GM23338 (cell line): ENCODE results near the gene IGFLR1. TPM values are rescaled to one million over a fixed set of nuclear protein-coding genes. Genes with fewer than 3 reads are reported as not detected.
A peak's percentile ranks its signal among the peaks of the same experiment; 100 is the strongest.

Source experiments
- ATAC-seq: fragments of 200-7000 bp; cut with Tn5 transposase; 3 replicates; pipeline ENCODE4 v1.9.1; 2020
- DNase-seq: peaks from one replicate; pipeline ENCODE4 v3.0.0-alpha.2; 2015; ENCODE audit warnings: low spot score
- H2AFZ ChIP-seq: fragments of 200-600 bp; sonication (generic); 2 replicates; pipeline ENCODE4 v1.8.0; 2016; ENCODE audit warnings: antibody characterized with exemption, mild to moderate bottlenecking, moderate library complexity
- H3F3A ChIP-seq: fragments of 200-600 bp; sonication (generic); replicated peaks from 2 replicates; pipeline ENCODE4 v1.8.0; 2017; ENCODE audit warnings: antibody characterized with exemption, mixed run types, low read depth
- H3K27ac ChIP-seq: fragments of 200-600 bp; sonication (generic); 2 replicates; pipeline ENCODE4 v1.6.1; 2016; ENCODE audit warnings: low read depth
- H3K27me3 ChIP-seq: fragments of 200-600 bp; sonication (generic); 2 replicates; pipeline ENCODE4 v1.8.0; 2016; ENCODE audit warnings: mild to moderate bottlenecking, mixed run types, moderate library complexity; ENCODE audit not compliant: insufficient read depth
- H3K36me3 ChIP-seq: fragments of 200-600 bp; sonication (generic); 2 replicates; pipeline ENCODE4 v1.8.0; 2016; ENCODE audit warnings: mild to moderate bottlenecking; ENCODE audit not compliant: insufficient read depth
- H3K4me1 ChIP-seq: fragments of 200-600 bp; sonication (generic); 2 replicates; pipeline ENCODE4 v1.8.0; 2016; ENCODE audit warnings: mild to moderate bottlenecking, moderate library complexity; ENCODE audit not compliant: insufficient read depth
- H3K4me2 ChIP-seq: fragments of 200-600 bp; sonication (generic); 2 replicates; pipeline ENCODE4 v1.7.1; 2017; ENCODE audit warnings: mixed run types
- H3K4me3 ChIP-seq: fragments of 200-600 bp; sonication (generic); 2 replicates; pipeline ENCODE4 v1.6.1; 2016; ENCODE audit warnings: mixed run types
- H3K79me2 ChIP-seq: fragments of 200-600 bp; sonication (generic); replicated peaks from 2 replicates; pipeline ENCODE4 v1.8.0; 2017; ENCODE audit warnings: mild to moderate bottlenecking; ENCODE audit not compliant: insufficient read depth
- H3K9me2 ChIP-seq: fragments of 200-600 bp; sonication (generic); 2 replicates; pipeline ENCODE4 v1.8.0; 2017; ENCODE audit not compliant: insufficient read depth
- H4K20me1 ChIP-seq: fragments of 200-600 bp; sonication (generic); replicated peaks from 2 replicates; pipeline ENCODE4 v1.8.0; 2017; ENCODE audit warnings: mild to moderate bottlenecking; ENCODE audit not compliant: insufficient read depth
- H3K27ac Mint-ChIP-seq: 2 replicates; pipeline ENCODE4 v1.8.0; 2020; ENCODE audit warnings: inconsistent platforms, mild to moderate bottlenecking, moderate library complexity, mixed read lengths
- H3K27me3 Mint-ChIP-seq: 3 replicates; pipeline ENCODE4 v1.8.0; 2022; ENCODE audit warnings: low read depth, mild to moderate bottlenecking, moderate library complexity, mixed read lengths, inconsistent platforms; ENCODE audit not compliant: insufficient read depth, poor library complexity
- H3K36me3 Mint-ChIP-seq: 3 replicates; pipeline ENCODE4 v1.8.0; 2021; ENCODE audit warnings: low read depth, mild to moderate bottlenecking, inconsistent platforms, moderate library complexity, mixed read lengths
- H3K4me1 Mint-ChIP-seq: 3 replicates; pipeline ENCODE4 v1.8.0; 2020; ENCODE audit warnings: mild to moderate bottlenecking, inconsistent platforms, mixed read lengths
- H3K4me3 Mint-ChIP-seq: 3 replicates; pipeline ENCODE4 v1.8.0; 2021; ENCODE audit warnings: moderate library complexity, mild to moderate bottlenecking, inconsistent platforms, mixed read lengths
- H3K9me3 Mint-ChIP-seq: 3 replicates; pipeline ENCODE4 v1.8.0; 2020; ENCODE audit warnings: moderate library complexity, mild to moderate bottlenecking, inconsistent platforms, mixed read lengths
- CREB1 ChIP-seq: fragments of 250-450 bp; sonication (Bioruptor Pico); IDR thresholded peaks from 2 replicates; pipeline ENCODE4 v1.5.0; 2020; ENCODE audit warnings: low read depth, mild to moderate bottlenecking, moderate library complexity
- CTCF ChIP-seq, 2 experiments: fragments of 200-600 bp in 1 of 2; sonication (generic) in 1 of 2; conservative IDR thresholded peaks; 2 replicates each; pipeline versions ENCODE4 v1.5.1 to v1.6.1; 2016 to 2017; ENCODE audit warnings: antibody characterized with exemption in 2 of 2, low read depth in 2 of 2, mild to moderate bottlenecking in 2 of 2, moderate library complexity in 1 of 2
- ETS1 ChIP-seq: IDR thresholded peaks from 2 replicates; pipeline ENCODE4 v1.6.1; 2016; ENCODE audit warnings: antibody characterized with exemption
- EZH2 ChIP-seq: fragments of 200-600 bp; sonication (generic); IDR thresholded peaks from one replicate; pipeline ENCODE4 v1.8.0; 2017; ENCODE audit warnings: antibody characterized with exemption, mild to moderate bottlenecking, low read depth; ENCODE audit not compliant: unreplicated experiment
- EZH2phosphoT487 ChIP-seq: fragments of 200-600 bp; sonication (generic); IDR thresholded peaks from one replicate; pipeline ENCODE4 v1.8.1; 2018; ENCODE audit warnings: antibody characterized with exemption; ENCODE audit not compliant: unreplicated experiment
- JUNB ChIP-seq: IDR thresholded peaks from one replicate; pipeline ENCODE4 v1.6.1; 2016; ENCODE audit warnings: antibody characterized with exemption; ENCODE audit not compliant: unreplicated experiment
- NANOG ChIP-seq: IDR thresholded peaks from 2 replicates; pipeline ENCODE4 v1.6.1; 2016; ENCODE audit warnings: antibody characterized with exemption, borderline replicate concordance
- POLR2AphosphoS5 ChIP-seq: IDR thresholded peaks from 2 replicates; pipeline ENCODE4 v1.6.1; 2016; ENCODE audit warnings: antibody characterized with exemption, low read depth
- REST ChIP-seq: IDR thresholded peaks from one replicate; pipeline ENCODE4 v1.6.1; 2018; ENCODE audit warnings: antibody characterized with exemption; ENCODE audit not compliant: unreplicated experiment
- STAT1 ChIP-seq: IDR thresholded peaks from one replicate; pipeline ENCODE4 v1.6.1; 2016; ENCODE audit warnings: antibody characterized with exemption; ENCODE audit not compliant: unreplicated experiment
- ZNF114 ChIP-seq: fragments of 250-450 bp; sonication (Bioruptor Pico); IDR thresholded peaks from 2 replicates; pipeline ENCODE4 v1.5.0; 2020; ENCODE audit warnings: mild to moderate bottlenecking, moderate library complexity
- ZNF331 ChIP-seq: fragments of 250-450 bp; sonication (Bioruptor Pico); IDR thresholded peaks from 2 replicates; pipeline ENCODE4 v1.5.0; 2020; ENCODE audit warnings: low read depth, mild to moderate bottlenecking, moderate library complexity
- ZNF462 ChIP-seq: fragments of 250-450 bp; sonication (Bioruptor Pico); IDR thresholded peaks from 2 replicates; pipeline ENCODE4 v1.5.0; 2020; ENCODE audit warnings: mild to moderate bottlenecking, moderate library complexity
- polyA plus RNA-seq: library from polyadenylated mRNA; unstranded; fragments of >200 nt; fragmentation: Nextera tagmentation; extraction: Ambion mirVana; gene quantifications from 2 replicates; pipeline ENCODE4 v1.2.1, GENCODE V29; 2016
- total RNA-seq: library from RNA; depleted of rRNA; stranded (reverse); fragments of >200 nt; shearing (Covaris generic); gene quantifications from 2 replicates; pipeline ENCODE4 v1.2.3, GENCODE V29; 2014

Gene IGFLR1
- total and polyA plus RNA-seq, 2 experiments from 2014 or later: 14.4 to 17.8 TPM

- H2AFZ ChIP-seq: peak within 1 kb of the TSS; percentile 64
Measured at GRCh38 chr19:35745328-35746086, 3.3 kb upstream of the IGFLR1 start, which contains the start of the genes PSENEN and U2AF1L4. Gene PSENEN (plus strand): TSS chr19:35745651. CDS start chr19:35745931, 280 bp downstream. Gene U2AF1L4 (minus strand): TSS chr19:35745418. CDS start chr19:35745391, 27 bp downstream.

More at GRCh38 chr19:35745328-35746086, 3.3 kb upstream of the IGFLR1 start, which contains the start of the genes PSENEN and U2AF1L4:
- H3K9me2 ChIP-seq: no peaks in the 10 kb centered on the region
- no peaks in the 10 kb centered on the region for H3K27me3 ChIP-seq
- H3K36me3 ChIP-seq: no peaks in the 10 kb centered on the region
- H3F3A ChIP-seq: peaks cover 10% of the 10 kb centered on the region
- H3K9me3 Mint-ChIP-seq: no peaks in the 10 kb centered on the region; the same call in 1 of the 3 replicates
- DNase-seq: peak; percentile 99
- peaks cover 25% of the 10 kb centered on the region for H3K4me1 Mint-ChIP-seq
- peaks cover 20% of the 10 kb centered on the region for H3K4me1 ChIP-seq
- no peaks in the 10 kb centered on the region for H4K20me1 ChIP-seq
- TF ChIP-seq ETS1 (peak; percentile 96), ZNF114 (CRISPR knock-in tag) (no peak), CREB1 (CRISPR knock-in tag) (peak; percentile 94), POLR2AphosphoS5 (peak; percentile 62), JUNB (no peak), ZNF462 (CRISPR knock-in tag) (no peak), EZH2phosphoT487 (no peak), ZNF331 (CRISPR knock-in tag) (no peak), REST (no peak), EZH2 (no peak), NANOG (no peak), STAT1 (no peak), CTCF (conservative IDR thresholded peaks at IDR 0.05; ENCODE audit: low read depth in 2 of 2) (no peak)
- peak within 1 kb of the TSS; percentile 97 for H3K4me3 Mint-ChIP-seq
- peak within 1 kb of the TSS; percentile 79 for H3K4me2 ChIP-seq
- H3K27ac Mint-ChIP-seq: peak within 1 kb of the TSS; percentile 100
- peaks cover 7% of the 10 kb centered on the region for H3K36me3 Mint-ChIP-seq
- H3K79me2 ChIP-seq: peaks cover 14% of the 10 kb centered on the region
- peak within 1 kb of the TSS; percentile 94 for H3K27ac ChIP-seq
- peak; percentile 45 for ATAC-seq
- H3K27me3 Mint-ChIP-seq: peaks cover 5% of the 10 kb centered on the region
- peak within 1 kb of the TSS; percentile 76 for H3K4me3 ChIP-seq
